Upper lobe of right lung (tissue), 1 donor: ENCODE data around the gene PTPRT. TPM values are rescaled to one million over a fixed set of nuclear protein-coding genes. Genes with fewer than 3 reads are reported as not detected.
A peak's percentile ranks its signal among the peaks of the same experiment; 100 is the strongest.

Experiments used
- ATAC-seq: fragments of 200-7000 bp; cut with Tn5 transposase; one replicate; pipeline ENCODE4 v1.9.1; 2020; ENCODE audit warnings: mild to moderate bottlenecking, moderate library complexity
- DNase-seq: peaks from one replicate; pipeline ENCODE4 v3.0.0-alpha.2; 2020
- H3K27ac ChIP-seq: fragments of 200-600 bp; one replicate; pipeline ENCODE4 v1.8.0; 2022
- H3K27me3 ChIP-seq: fragments of 200-600 bp; one replicate; pipeline ENCODE4 v1.8.0; 2022; ENCODE audit warnings: mild to moderate bottlenecking
- H3K36me3 ChIP-seq: fragments of 200-600 bp; one replicate; pipeline ENCODE4 v1.8.0; 2022
- H3K4me1 ChIP-seq: fragments of 200-600 bp; one replicate; pipeline ENCODE4 v1.8.0; 2022
- H3K4me3 ChIP-seq: fragments of 200-600 bp; one replicate; pipeline ENCODE4 v1.8.0; 2022; ENCODE audit warnings: mild to moderate bottlenecking
- H3K9me3 ChIP-seq: fragments of 200-600 bp; one replicate; pipeline ENCODE4 v1.8.0; 2022
- intact Hi-C: fragments of 100-400 bp; cut with DNase I; formaldehyde crosslinking; loops from one replicate; pipeline ENCODE4 v1.11.0; 2022
- total RNA-seq: library from RNA; stranded (reverse); fragmentation: NEBNext Ultra II Directional; extraction: Animal tissue kit (Norgen Biotek cat#: 25700); gene quantifications from one replicate; pipeline ENCODE4 v1.2.1, GENCODE V29; 2021
- TF ChIP-seq, protein P1 (sequence below): fragments of 200-600 bp; IDR thresholded peaks from one replicate; pipeline ENCODE4 v1.8.0; 2022; ENCODE audit warnings: antibody characterized with exemption
- donor health status: DM: no; HTN: yes; CAD: no; lungs with severe emphysema.

The PTPRT gene
- total RNA-seq, 1 donor from 2014 or later, result 0.46 TPM

DNA sequence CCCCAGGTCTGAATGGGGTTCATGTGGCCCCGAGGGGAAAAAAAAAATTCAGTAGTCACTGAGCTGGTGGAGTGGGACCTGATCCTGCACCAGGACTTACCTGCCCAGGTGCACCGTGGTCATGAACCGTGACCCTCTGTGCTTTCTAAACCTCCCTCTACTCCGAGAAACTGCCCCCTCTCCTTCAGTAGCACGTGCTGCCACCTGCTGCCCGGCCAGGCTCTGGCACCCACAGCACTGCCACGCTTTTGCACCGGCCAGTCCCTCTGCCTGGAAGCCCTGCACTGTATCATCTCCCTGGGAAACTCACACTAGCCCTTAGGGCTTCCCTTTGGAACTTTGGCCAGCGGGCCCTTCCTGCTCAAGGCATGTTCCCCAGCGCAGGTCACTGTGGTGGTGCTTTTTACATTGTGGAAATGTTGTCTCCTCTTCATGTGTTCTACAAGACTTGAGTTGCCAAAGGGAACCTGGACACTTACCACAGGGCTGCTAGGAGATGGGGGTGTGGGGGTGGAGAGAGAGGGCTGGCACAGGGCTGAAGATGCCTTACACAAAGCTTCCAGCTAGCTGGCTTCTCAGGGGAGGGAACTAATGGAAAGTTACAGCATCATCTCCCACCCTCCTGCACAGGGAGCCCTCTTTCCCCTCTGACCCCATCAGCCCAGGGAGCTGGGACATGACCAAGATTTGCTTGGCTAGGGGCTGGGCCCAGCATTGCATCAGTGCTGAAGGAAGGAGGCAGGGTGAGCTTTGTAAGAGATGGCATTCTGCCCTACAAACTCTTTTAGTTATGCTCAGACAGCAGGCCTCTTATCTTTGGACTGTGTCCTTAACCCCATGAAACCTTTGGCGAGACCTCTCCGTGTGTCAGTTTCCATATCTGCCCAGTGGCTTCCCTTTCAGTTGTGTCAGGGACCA is 2.5 kb upstream of the PTPRT start:
- no peaks in the 10 kb centered on the region for H3K36me3 ChIP-seq
- DNase-seq (no peak), ATAC-seq (peak; percentile 62)
- TF ChIP-seq, protein P1, sequence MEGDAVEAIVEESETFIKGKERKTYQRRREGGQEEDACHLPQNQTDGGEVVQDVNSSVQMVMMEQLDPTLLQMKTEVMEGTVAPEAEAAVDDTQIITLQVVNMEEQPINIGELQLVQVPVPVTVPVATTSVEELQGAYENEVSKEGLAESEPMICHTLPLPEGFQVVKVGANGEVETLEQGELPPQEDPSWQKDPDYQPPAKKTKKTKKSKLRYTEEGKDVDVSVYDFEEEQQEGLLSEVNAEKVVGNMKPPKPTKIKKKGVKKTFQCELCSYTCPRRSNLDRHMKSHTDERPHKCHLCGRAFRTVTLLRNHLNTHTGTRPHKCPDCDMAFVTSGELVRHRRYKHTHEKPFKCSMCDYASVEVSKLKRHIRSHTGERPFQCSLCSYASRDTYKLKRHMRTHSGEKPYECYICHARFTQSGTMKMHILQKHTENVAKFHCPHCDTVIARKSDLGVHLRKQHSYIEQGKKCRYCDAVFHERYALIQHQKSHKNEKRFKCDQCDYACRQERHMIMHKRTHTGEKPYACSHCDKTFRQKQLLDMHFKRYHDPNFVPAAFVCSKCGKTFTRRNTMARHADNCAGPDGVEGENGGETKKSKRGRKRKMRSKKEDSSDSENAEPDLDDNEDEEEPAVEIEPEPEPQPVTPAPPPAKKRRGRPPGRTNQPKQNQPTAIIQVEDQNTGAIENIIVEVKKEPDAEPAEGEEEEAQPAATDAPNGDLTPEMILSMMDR, result peak; percentile 40
- intact Hi-C loops, result no loop called here
- no peak overlapping the region for H3K4me3 ChIP-seq
- no peak overlapping the region for H3K27ac ChIP-seq
- no peaks in the 10 kb centered on the region for H3K9me3 ChIP-seq
- H3K27me3 ChIP-seq, result peaks cover 42% of the 10 kb centered on the region
- peaks cover 4% of the 10 kb centered on the region for H3K4me1 ChIP-seq

DNA sequence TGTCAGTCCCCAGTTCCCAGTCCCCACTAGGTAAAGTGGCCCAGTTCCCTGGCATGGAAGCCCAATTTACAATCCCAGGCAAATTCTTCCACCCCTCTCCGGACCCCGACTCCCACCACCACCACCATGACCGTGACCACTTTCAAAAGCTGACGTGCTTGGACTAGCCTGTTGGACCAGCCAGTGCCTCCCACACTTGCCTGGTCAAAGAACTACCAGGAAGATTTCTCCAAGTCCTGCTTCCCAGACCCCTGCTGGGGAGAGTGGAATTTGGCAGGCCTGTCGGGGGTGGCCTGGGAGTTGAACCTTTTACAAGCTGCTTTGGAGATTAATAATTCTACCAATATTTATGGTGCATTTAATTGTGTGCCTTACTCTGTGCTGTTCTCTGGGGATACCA is 1.4 kb upstream of the PTPRT start:
- H3K4me3 ChIP-seq, result no peak overlapping the region
- no peaks in the 10 kb centered on the region for H3K9me3 ChIP-seq
- TF ChIP-seq, protein P1, result no peak
- H3K27ac ChIP-seq, result no peak overlapping the region
- H3K36me3 ChIP-seq, result no peaks in the 10 kb centered on the region
- intact Hi-C loops, result no loop called here
- ATAC-seq (no peak), DNase-seq (no peak)
- peaks cover 4% of the 10 kb centered on the region for H3K4me1 ChIP-seq
- H3K27me3 ChIP-seq, result peaks cover 46% of the 10 kb centered on the region

DNA sequence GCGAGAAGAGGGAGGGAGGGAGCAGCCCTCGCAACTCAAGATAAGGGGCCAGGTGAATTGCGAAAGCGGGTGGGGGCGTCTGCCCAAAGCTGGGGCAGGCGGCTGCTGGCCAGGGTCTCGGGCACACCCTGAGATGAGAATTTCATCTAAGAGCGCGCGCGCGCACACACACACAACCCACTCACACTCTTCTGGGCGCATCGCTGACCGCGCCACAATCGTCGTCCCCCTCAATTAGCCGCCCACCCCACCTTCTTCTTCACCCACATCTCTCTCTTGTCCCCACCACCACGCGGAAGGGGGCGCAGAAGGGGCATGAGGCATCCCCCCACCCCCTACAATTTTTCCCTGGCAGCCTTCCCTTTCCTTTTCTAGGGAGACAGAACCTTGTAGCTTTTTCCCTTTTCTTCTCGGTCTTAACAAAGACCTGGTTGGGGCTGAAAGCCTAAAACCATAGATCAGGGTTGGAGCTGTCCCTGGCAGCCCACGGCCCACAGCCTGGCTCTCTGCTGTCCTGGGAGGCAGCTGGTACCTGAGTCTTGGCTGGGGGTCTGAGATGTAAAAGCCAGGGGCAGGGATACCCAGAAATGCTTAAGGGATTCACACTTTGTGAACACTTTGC is 737 bp upstream of the PTPRT start:
- DNase-seq (no peak), ATAC-seq (no peak)
- H3K4me1 ChIP-seq, result peaks cover 4% of the 10 kb centered on the region
- no peak overlapping the region for H3K27ac ChIP-seq
- no peak overlapping the region for H3K4me3 ChIP-seq
- TF ChIP-seq, protein P1, result no peak
- peaks cover 52% of the 10 kb centered on the region for H3K27me3 ChIP-seq
- H3K36me3 ChIP-seq, result no peaks in the 10 kb centered on the region
- intact Hi-C loops, result no loop called here
- H3K9me3 ChIP-seq, result no peaks in the 10 kb centered on the region

DNA sequence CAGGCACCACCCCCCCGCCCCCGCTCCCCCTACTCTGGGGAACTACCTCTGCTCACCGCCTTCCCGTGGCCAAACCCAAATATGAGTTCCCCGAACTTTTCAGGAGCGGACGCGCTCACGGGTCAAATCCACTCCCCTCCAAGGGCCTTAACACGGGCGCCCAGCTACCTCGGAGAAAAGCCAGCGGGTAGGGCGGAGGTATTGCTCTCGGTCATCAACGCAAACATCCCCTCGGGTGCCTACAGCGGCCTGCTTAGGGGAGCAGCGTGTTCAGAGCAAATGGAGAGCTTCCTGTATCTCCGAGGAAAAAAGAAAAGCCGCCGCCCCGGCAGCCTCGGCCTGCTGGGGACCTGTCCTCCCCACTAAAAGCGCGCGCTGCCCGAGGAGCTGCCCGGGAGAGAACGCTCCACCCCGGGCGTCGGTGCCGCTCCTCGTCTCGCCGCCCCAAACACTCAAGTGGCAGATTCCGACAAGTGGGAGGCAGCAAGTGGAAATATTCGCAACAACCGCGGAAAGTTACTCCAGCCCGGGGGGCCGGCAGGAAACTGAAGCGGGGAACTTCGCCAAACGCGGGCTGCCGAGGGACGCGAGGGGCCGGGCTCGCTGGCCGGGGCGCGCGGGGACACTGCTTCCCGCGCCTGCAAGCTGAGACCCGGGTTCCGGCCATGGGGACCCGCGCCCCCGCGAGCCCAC is 699 bp downstream of the PTPRT start:
- Histone ChIP-seq H3K4me3 (peak overlapping the region; percentile 14), H3K9me3 (no peaks in the 10 kb centered on the region), H3K36me3 (no peaks in the 10 kb centered on the region), H3K27me3 (peaks cover 55% of the 10 kb centered on the region), H3K4me1 (peaks cover 4% of the 10 kb centered on the region), H3K27ac (no peak overlapping the region)
- ATAC-seq, result no peak
- intact Hi-C loops, result no loop called here
- TF ChIP-seq, protein P1, result no peak
- DNase-seq, result no peak

DNA sequence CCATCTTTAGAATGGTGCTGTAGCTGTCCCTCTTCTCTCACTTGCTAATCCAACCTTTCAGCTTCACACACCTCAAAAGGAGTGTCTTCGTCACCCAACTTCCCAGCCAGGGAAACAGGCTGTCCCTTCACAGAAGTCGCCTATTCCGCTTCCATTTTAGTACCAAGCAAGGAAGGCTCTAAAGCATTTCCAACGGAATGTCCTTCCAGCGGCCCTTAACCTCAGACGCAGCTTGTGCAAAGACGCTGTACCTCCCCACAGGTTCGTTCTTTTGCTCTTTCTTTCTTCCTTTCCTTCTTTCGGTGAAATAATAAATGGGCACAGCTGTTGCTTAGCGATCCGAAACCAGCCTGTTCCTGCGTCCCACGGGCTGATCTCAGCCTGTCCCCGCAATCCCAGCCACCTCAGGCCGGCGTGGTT is 1.5 kb downstream of the PTPRT start:
- Histone ChIP-seq H3K36me3 (no peaks in the 10 kb centered on the region), H3K4me1 (peaks cover 4% of the 10 kb centered on the region), H3K27me3 (peaks cover 55% of the 10 kb centered on the region), H3K4me3 (no peak overlapping the region), H3K9me3 (no peaks in the 10 kb centered on the region), H3K27ac (no peak overlapping the region)
- ATAC-seq, result no peak
- DNase-seq, result no peak
- TF ChIP-seq, protein P1, result no peak
- intact Hi-C loops, result no loop called here
